ENCODE results near the gene FUBP3. TPM values are rescaled to one million over a fixed set of nuclear protein-coding genes. Genes with fewer than 3 reads are reported as not detected.

The FUBP3 gene
- total RNA-seq, 5 donors from 2014 or later (not counting 1 experiment from before 2014, with no cell fraction given) = 34.2 to 44.7 (median 41.9) TPM

DNA sequence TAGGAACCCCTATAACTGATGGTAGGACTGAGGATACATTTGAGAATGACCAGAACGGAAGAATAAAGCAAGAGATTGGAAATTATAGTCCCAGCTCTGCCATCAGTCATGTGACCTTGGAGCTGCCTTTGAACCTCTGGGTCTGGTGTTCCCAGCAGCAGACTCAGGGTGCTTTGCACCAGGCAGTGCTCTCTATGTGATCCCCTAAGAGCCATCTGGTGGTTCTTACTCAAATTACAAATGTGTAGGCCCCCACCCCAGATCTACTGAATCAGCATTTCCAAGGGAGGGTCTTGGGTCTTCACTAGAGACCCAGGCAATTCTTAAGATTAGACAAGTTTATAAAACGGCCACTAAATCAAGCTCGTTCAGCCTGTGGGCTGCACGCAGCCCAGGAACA, 44.8 kb downstream of the FUBP3 start:
- no peak overlapping the region for H3K27ac Mint-ChIP-seq
- ATAC-seq (replicated peaks in 1 of 4) (no peak), DNase-seq (no peak)
- ChIA-PET CTCF (no interaction called here), POLR2A (no interaction called here)
- Histone ChIP-seq H3K9me3 (no peaks in the 10 kb centered on the region), H3K27ac (ENCODE audit: low read length) (no peak overlapping the region), H3K36me3 (ENCODE audit: control insufficient read depth in 2 of 2, extremely low read depth in 1 of 2, insufficient read depth in 1 of 2, low read length in 1 of 2) (peaks cover 18 to 83% of the 10 kb centered on the region in 2 donors), H3K4me3 (ENCODE audit: control insufficient read depth in 1 of 2, extremely low read depth in 1 of 2, low read length in 1 of 2) (no peak overlapping the region), H3K4me1 (ENCODE audit: control insufficient read depth in 1 of 2, extremely low read depth in 1 of 2, insufficient read depth in 2 of 2, low read length in 2 of 2) (no peaks in the 10 kb centered on the region), H3K27me3 (replicated peaks in 1 of 2; ENCODE audit: control insufficient read depth in 2 of 2, extremely low read depth in 1 of 2, insufficient read depth in 2 of 2, low read length in 1 of 2) (no peaks in the 10 kb centered on the region)
- H3K9me3 Mint-ChIP-seq = no peaks in the 10 kb centered on the region
- WGBS (ENCODE audit: insufficient coverage) = 86% methylated on average over 2 of the region's 4 CpGs
- peaks cover 57% of the 10 kb centered on the region for H3K36me3 Mint-ChIP-seq
- H3K27me3 Mint-ChIP-seq = no peaks in the 10 kb centered on the region
- H3K4me1 Mint-ChIP-seq = no peaks in the 10 kb centered on the region
- no peak overlapping the region for H3K4me3 Mint-ChIP-seq

DNA sequence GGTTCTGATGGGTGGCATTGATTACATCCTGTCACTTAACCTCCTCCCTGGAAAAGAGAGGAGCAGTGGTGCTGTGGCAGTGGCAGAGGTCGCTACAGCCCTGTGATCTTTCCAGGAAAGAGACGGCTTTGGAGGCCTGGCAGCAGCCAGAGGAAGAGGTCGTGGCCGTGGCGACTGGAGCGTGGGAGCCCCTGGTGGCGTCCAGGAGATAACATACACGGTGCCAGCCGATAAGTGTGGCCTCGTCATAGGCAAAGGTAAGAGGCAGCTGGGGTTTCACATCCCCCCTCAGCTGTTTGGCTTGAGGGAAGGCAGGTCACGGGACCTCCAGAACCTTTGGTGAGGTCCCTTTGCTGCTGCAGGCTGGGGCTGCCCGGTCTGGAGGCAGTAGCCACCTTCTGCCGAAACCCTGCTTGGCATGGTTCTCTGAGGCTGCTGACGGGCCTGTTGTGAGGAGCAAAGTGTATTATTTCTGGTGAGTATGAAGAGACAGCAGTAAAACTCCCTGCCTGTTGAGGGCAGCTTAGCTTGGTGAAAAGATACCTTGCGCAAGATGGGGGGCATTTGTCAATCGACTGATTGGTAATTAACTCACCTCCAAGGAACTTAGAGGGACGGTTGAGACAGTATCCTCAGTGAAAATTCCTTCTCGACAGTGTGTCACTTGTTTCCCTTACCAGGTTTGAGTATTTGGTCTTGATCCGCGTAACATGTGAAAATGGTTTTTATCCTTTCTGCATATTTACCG, 47.0 kb downstream of the FUBP3 start:
- H3K9me3 Mint-ChIP-seq = no peaks in the 10 kb centered on the region
- no peaks in the 10 kb centered on the region for H3K4me1 Mint-ChIP-seq
- POLR2A ChIA-PET = no interaction called here
- CTCF ChIA-PET = no interaction called here
- peaks cover 52% of the 10 kb centered on the region for H3K36me3 Mint-ChIP-seq
- Histone ChIP-seq H3K9me3 (no peaks in the 10 kb centered on the region), H3K4me1 (ENCODE audit: control insufficient read depth in 1 of 2, extremely low read depth in 1 of 2, insufficient read depth in 2 of 2, low read length in 2 of 2) (no peaks in the 10 kb centered on the region), H3K36me3 (ENCODE audit: control insufficient read depth in 2 of 2, extremely low read depth in 1 of 2, insufficient read depth in 1 of 2, low read length in 1 of 2) (peaks cover 13 to 82% of the 10 kb centered on the region in 2 donors), H3K4me3 (ENCODE audit: control insufficient read depth in 1 of 2, extremely low read depth in 1 of 2, low read length in 1 of 2) (no peak overlapping the region), H3K27ac (ENCODE audit: low read length) (no peak overlapping the region), H3K27me3 (replicated peaks in 1 of 2; ENCODE audit: control insufficient read depth in 2 of 2, extremely low read depth in 1 of 2, insufficient read depth in 2 of 2, low read length in 1 of 2) (no peaks in the 10 kb centered on the region)
- ATAC-seq (replicated peaks in 1 of 4) (no peak), DNase-seq (no peak)
- 94% methylated on average over 14 of the region's 21 CpGs for WGBS (ENCODE audit: insufficient coverage)
- H3K27me3 Mint-ChIP-seq = no peaks in the 10 kb centered on the region
- no peak overlapping the region for H3K27ac Mint-ChIP-seq
- no peak overlapping the region for H3K4me3 Mint-ChIP-seq

DNA sequence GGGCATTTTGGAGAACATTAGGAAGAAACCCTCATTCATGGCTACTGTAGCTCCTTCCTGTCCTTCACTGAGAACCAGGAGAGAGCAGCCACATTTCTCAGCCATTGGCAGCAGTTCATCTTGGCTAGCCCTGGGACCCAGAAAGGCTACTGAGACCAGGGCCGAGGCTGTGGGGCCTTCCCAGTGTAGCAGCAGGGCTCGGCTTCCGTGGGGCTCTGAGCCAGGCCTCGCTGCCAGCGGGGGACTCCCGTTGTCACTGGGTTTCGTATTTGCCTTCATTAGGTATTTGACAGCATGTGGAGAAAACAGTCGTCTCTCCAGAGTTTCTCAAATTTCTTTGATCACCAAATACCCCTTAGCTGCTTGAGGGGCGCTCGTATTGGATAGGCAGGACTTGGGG, 47.7 kb downstream of the FUBP3 start:
- 95% methylated on average over 4 of the region's 10 CpGs for WGBS (ENCODE audit: insufficient coverage)
- Histone ChIP-seq H3K9me3 (no peaks in the 10 kb centered on the region), H3K4me1 (ENCODE audit: control insufficient read depth in 1 of 2, extremely low read depth in 1 of 2, insufficient read depth in 2 of 2, low read length in 2 of 2) (no peaks in the 10 kb centered on the region), H3K36me3 (ENCODE audit: control insufficient read depth in 2 of 2, extremely low read depth in 1 of 2, insufficient read depth in 1 of 2, low read length in 1 of 2) (peaks cover 13 to 88% of the 10 kb centered on the region in 2 donors), H3K27ac (ENCODE audit: low read length) (no peak overlapping the region), H3K27me3 (replicated peaks in 1 of 2; ENCODE audit: control insufficient read depth in 2 of 2, extremely low read depth in 1 of 2, insufficient read depth in 2 of 2, low read length in 1 of 2) (no peaks in the 10 kb centered on the region), H3K4me3 (ENCODE audit: control insufficient read depth in 1 of 2, extremely low read depth in 1 of 2, low read length in 1 of 2) (no peak overlapping the region)
- no peaks in the 10 kb centered on the region for H3K9me3 Mint-ChIP-seq
- POLR2A ChIA-PET = no interaction called here
- H3K4me1 Mint-ChIP-seq = no peaks in the 10 kb centered on the region
- peaks cover 58% of the 10 kb centered on the region for H3K36me3 Mint-ChIP-seq
- DNase-seq = no peak
- no peaks in the 10 kb centered on the region for H3K27me3 Mint-ChIP-seq
- ATAC-seq (replicated peaks in 1 of 4) = no peak
- CTCF ChIA-PET = no interaction called here
- no peak overlapping the region for H3K4me3 Mint-ChIP-seq
- H3K27ac Mint-ChIP-seq = no peak overlapping the region

DNA sequence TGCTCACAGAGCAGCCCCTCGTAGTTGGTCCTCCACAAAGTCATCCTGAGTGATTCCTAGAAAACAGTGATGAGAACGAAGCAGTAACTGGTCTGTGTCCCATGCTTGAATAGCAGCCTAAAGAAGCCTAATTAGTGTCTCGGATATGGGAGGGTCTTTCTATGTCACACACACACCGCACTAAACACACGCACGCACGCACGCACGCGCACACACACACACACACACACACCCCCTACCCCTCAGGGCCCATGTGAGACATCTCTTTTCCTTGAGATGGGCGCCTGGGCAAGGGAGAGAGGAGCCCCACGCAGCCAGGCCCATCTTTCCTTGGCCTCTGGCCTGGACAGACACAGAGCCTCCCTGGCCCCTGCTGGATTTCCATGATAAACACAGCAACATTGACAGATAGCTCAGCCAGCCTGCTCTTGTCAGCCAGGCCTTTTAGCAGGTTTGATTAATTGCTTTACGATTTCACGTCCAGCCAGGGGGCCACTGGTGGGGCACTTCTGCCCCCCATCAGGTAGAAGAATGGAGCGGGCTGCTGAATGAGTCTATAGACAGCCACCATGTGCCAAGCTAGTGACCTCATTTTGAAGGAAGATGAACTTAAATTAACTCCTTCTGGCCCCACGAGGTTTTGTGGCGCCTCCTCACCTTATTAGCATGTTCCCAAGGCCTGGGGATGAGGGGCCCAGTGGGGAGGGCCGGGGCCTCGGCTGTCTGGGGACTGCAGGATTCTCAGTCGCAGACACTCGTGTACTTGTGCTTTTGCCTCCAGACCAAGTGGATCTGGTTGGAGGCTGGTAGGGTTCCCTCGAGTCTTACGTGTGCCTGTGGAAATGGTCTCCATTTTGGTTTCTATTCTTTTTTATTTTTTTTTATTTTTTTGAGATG, 48.8 kb downstream of the FUBP3 start:
- ATAC-seq (replicated peaks in 1 of 4) (no peak), DNase-seq (no peak)
- peaks cover 57% of the 10 kb centered on the region for H3K36me3 Mint-ChIP-seq
- 74% methylated on average over 13 of the region's 23 CpGs for whole genome bisulfite sequencing (ENCODE audit: insufficient coverage)
- H3K4me1 Mint-ChIP-seq = no peaks in the 10 kb centered on the region
- no peaks in the 10 kb centered on the region for H3K9me3 Mint-ChIP-seq
- H3K27ac ChIP-seq (ENCODE audit: low read length) = no peak overlapping the region
- H3K4me3 Mint-ChIP-seq = no peak overlapping the region
- no peak overlapping the region for H3K27ac Mint-ChIP-seq
- no peak overlapping the region for H3K4me3 ChIP-seq (ENCODE audit: control insufficient read depth in 1 of 2, extremely low read depth in 1 of 2, low read length in 1 of 2)
- H3K27me3 Mint-ChIP-seq = no peaks in the 10 kb centered on the region
- H3K36me3 ChIP-seq (ENCODE audit: control insufficient read depth in 2 of 2, extremely low read depth in 1 of 2, insufficient read depth in 1 of 2, low read length in 1 of 2) = peaks cover 19 to 89% of the 10 kb centered on the region in 2 donors
- ChIA-PET POLR2A (no interaction called here), CTCF (interaction anchor here in 1 of 2 donors (0.6 kb wide), 1 partner anchor 168 kb away, joined by 3 read pairs; no protein-coding TSS in a partner anchor)
- no peaks in the 10 kb centered on the region for H3K27me3 ChIP-seq (replicated peaks in 1 of 2; ENCODE audit: control insufficient read depth in 2 of 2, extremely low read depth in 1 of 2, insufficient read depth in 2 of 2, low read length in 1 of 2)
- no peaks in the 10 kb centered on the region for H3K4me1 ChIP-seq (ENCODE audit: control insufficient read depth in 1 of 2, extremely low read depth in 1 of 2, insufficient read depth in 2 of 2, low read length in 2 of 2)
- no peaks in the 10 kb centered on the region for H3K9me3 ChIP-seq

DNA sequence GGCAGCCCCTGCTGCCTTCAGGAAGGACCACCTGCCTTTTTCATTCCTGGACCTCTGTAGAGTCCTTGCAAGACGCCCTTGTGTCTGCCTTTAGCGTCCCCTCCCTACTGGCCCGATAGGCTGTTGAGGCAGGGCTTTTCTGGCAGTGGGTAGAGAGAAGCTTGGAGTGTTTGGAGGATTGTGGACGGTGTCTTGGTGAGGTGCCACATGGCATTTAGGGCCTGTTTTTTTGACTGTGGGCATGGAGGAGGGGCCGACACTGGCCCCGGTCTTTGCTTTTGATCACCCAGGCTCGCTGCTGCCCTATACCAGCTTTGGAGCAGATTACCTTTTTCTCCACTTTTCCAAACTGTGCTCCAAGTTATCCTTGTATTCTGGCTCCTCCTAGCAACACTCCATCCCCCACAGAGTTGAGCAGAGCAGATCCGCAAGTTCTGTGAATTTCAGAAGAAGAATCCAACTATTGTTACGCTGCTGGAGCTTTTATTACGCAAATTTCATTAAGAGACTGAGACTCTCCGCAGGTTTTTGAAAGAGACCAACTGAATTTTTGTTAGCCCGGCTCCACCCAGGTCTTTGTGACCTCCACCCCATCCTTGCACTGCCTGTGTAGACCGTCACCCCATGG, 50.2 kb downstream of the FUBP3 start:
- CTCF ChIA-PET = no interaction called here
- H3K4me3 Mint-ChIP-seq = no peak overlapping the region
- no peaks in the 10 kb centered on the region for H3K9me3 Mint-ChIP-seq
- POLR2A ChIA-PET = no interaction called here
- ATAC-seq (replicated peaks in 1 of 4) = no peak
- no peak overlapping the region for H3K27ac Mint-ChIP-seq
- Histone ChIP-seq H3K36me3 (ENCODE audit: control insufficient read depth in 2 of 2, extremely low read depth in 1 of 2, insufficient read depth in 1 of 2, low read length in 1 of 2) (peaks cover 26 to 89% of the 10 kb centered on the region in 2 donors), H3K9me3 (no peaks in the 10 kb centered on the region), H3K4me3 (ENCODE audit: control insufficient read depth in 1 of 2, extremely low read depth in 1 of 2, low read length in 1 of 2) (no peak overlapping the region), H3K4me1 (ENCODE audit: control insufficient read depth in 1 of 2, extremely low read depth in 1 of 2, insufficient read depth in 2 of 2, low read length in 2 of 2) (no peaks in the 10 kb centered on the region), H3K27ac (ENCODE audit: low read length) (no peak overlapping the region), H3K27me3 (replicated peaks in 1 of 2; ENCODE audit: control insufficient read depth in 2 of 2, extremely low read depth in 1 of 2, insufficient read depth in 2 of 2, low read length in 1 of 2) (no peaks in the 10 kb centered on the region)
- H3K36me3 Mint-ChIP-seq = peaks cover 49% of the 10 kb centered on the region
- no peak for DNase-seq
- no peaks in the 10 kb centered on the region for H3K4me1 Mint-ChIP-seq
- WGBS (ENCODE audit: insufficient coverage) = 92% methylated on average over 8 of the region's 13 CpGs
- no peaks in the 10 kb centered on the region for H3K27me3 Mint-ChIP-seq

DNA sequence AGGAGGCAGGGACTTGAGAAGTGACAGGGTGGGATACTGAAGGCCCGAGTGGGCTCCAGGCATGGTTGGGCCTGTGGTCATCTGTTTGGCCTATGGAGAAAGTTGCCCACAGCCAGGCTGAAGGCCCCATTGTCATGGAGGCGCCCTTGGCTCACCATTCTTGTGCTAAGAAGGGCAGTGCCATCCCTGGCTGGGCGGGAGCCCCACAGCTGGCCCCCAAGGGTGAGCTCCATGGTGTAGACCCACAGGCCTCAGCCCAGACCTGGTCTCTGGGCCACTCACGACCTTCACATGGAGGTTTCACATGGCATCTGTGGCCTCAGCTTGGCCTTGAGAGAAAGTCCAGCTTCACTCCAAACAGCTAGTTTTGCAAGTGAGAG, 50.7 kb downstream of the FUBP3 start:
- Histone ChIP-seq H3K27me3 (replicated peaks in 1 of 2; ENCODE audit: control insufficient read depth in 2 of 2, extremely low read depth in 1 of 2, insufficient read depth in 2 of 2, low read length in 1 of 2) (no peaks in the 10 kb centered on the region), H3K36me3 (ENCODE audit: control insufficient read depth in 2 of 2, extremely low read depth in 1 of 2, insufficient read depth in 1 of 2, low read length in 1 of 2) (peaks cover 29 to 91% of the 10 kb centered on the region in 2 donors), H3K27ac (ENCODE audit: low read length) (no peak overlapping the region), H3K4me3 (ENCODE audit: control insufficient read depth in 1 of 2, extremely low read depth in 1 of 2, low read length in 1 of 2) (no peak overlapping the region), H3K9me3 (no peaks in the 10 kb centered on the region), H3K4me1 (ENCODE audit: control insufficient read depth in 1 of 2, extremely low read depth in 1 of 2, insufficient read depth in 2 of 2, low read length in 2 of 2) (no peaks in the 10 kb centered on the region)
- Mint-ChIP-seq H3K4me1 (no peaks in the 10 kb centered on the region), H3K27ac (no peak overlapping the region), H3K36me3 (peaks cover 51% of the 10 kb centered on the region), H3K9me3 (no peaks in the 10 kb centered on the region), H3K4me3 (no peak overlapping the region), H3K27me3 (no peaks in the 10 kb centered on the region)
- POLR2A ChIA-PET = no interaction called here
- DNase-seq = no peak
- WGBS (ENCODE audit: insufficient coverage) = 100% methylated on average over 3 of the region's 4 CpGs
- no peak for ATAC-seq (replicated peaks in 1 of 4)
- CTCF ChIA-PET = no interaction called here
